WTC11 (cell line): ENCODE results near the gene FZR1.
"Not testable (repeated sequence)": the region's sequence is repeated elsewhere in the genome, so short reads cannot be mapped to it uniquely, and the experiment has no call there.

Experiments used
- TF ChIP-seq, protein P1 (sequence below): sonication (generic); formaldehyde crosslinking; conservative IDR thresholded peaks from 2 replicates; pipeline ENCODE4 v1.8.1; 2022; ENCODE audit warnings: mild to moderate bottlenecking, missing genetic modification reagents
- TF ChIP-seq, protein P2 (sequence below): fragments of 200-600 bp; IDR thresholded peaks from 2 replicates; pipeline ENCODE4 v1.8.0; 2022; ENCODE audit warnings: antibody characterized with exemption
- TF ChIP-seq, protein P3 (sequence below): sonication (generic); formaldehyde crosslinking; IDR thresholded peaks from 2 replicates; pipeline ENCODE4 v1.8.0; 2022; ENCODE audit warnings: mild to moderate bottlenecking, missing genetic modification reagents
- TF ChIP-seq, protein P4 (sequence below): sonication (generic); formaldehyde crosslinking; conservative IDR thresholded peaks from 2 replicates; pipeline ENCODE4 v1.8.1; 2023; ENCODE audit warnings: mild to moderate bottlenecking, low read depth, missing genetic modification reagents, moderate library complexity
- TF ChIP-seq, protein P5 (sequence below): sonication (generic); formaldehyde crosslinking; IDR thresholded peaks from 2 replicates; pipeline ENCODE4 v1.8.1; 2023; ENCODE audit warnings: mild to moderate bottlenecking, missing genetic modification reagents, moderate library complexity

DNA sequence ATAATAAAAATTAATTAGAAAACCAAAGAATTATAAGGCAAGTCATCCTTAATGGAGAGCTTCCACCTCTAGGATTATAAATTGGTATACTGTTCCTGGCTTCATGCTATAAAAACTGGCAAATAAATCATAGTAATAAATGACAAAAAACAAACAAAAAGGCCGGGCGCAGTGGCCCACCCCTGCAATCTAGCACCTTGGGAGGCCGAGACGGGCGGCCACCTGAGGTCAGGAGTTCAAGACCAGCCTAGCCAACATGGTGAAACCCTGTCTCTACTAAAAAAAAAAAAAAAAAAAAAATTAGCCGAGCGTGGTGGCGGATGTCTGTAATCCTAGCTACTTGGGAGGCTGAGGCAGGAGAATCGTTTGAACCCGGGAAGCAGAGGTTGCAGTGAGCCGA lies 63.9 kb downstream of the FZR1 start:
- TF ChIP-seq, protein P1, sequence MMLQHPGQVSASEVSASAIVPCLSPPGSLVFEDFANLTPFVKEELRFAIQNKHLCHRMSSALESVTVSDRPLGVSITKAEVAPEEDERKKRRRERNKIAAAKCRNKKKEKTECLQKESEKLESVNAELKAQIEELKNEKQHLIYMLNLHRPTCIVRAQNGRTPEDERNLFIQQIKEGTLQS (CRISPR knock-in tag): not testable (repeated sequence)
- TF ChIP-seq, protein P2, sequence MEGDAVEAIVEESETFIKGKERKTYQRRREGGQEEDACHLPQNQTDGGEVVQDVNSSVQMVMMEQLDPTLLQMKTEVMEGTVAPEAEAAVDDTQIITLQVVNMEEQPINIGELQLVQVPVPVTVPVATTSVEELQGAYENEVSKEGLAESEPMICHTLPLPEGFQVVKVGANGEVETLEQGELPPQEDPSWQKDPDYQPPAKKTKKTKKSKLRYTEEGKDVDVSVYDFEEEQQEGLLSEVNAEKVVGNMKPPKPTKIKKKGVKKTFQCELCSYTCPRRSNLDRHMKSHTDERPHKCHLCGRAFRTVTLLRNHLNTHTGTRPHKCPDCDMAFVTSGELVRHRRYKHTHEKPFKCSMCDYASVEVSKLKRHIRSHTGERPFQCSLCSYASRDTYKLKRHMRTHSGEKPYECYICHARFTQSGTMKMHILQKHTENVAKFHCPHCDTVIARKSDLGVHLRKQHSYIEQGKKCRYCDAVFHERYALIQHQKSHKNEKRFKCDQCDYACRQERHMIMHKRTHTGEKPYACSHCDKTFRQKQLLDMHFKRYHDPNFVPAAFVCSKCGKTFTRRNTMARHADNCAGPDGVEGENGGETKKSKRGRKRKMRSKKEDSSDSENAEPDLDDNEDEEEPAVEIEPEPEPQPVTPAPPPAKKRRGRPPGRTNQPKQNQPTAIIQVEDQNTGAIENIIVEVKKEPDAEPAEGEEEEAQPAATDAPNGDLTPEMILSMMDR: not testable (repeated sequence)
- TF ChIP-seq, protein P3, sequence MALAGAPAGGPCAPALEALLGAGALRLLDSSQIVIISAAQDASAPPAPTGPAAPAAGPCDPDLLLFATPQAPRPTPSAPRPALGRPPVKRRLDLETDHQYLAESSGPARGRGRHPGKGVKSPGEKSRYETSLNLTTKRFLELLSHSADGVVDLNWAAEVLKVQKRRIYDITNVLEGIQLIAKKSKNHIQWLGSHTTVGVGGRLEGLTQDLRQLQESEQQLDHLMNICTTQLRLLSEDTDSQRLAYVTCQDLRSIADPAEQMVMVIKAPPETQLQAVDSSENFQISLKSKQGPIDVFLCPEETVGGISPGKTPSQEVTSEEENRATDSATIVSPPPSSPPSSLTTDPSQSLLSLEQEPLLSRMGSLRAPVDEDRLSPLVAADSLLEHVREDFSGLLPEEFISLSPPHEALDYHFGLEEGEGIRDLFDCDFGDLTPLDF (CRISPR knock-in tag): not testable (repeated sequence)
- TF ChIP-seq, protein P4, sequence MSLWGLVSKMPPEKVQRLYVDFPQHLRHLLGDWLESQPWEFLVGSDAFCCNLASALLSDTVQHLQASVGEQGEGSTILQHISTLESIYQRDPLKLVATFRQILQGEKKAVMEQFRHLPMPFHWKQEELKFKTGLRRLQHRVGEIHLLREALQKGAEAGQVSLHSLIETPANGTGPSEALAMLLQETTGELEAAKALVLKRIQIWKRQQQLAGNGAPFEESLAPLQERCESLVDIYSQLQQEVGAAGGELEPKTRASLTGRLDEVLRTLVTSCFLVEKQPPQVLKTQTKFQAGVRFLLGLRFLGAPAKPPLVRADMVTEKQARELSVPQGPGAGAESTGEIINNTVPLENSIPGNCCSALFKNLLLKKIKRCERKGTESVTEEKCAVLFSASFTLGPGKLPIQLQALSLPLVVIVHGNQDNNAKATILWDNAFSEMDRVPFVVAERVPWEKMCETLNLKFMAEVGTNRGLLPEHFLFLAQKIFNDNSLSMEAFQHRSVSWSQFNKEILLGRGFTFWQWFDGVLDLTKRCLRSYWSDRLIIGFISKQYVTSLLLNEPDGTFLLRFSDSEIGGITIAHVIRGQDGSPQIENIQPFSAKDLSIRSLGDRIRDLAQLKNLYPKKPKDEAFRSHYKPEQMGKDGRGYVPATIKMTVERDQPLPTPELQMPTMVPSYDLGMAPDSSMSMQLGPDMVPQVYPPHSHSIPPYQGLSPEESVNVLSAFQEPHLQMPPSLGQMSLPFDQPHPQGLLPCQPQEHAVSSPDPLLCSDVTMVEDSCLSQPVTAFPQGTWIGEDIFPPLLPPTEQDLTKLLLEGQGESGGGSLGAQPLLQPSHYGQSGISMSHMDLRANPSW (CRISPR knock-in tag): not testable (repeated sequence)
- TF ChIP-seq, protein P5, sequence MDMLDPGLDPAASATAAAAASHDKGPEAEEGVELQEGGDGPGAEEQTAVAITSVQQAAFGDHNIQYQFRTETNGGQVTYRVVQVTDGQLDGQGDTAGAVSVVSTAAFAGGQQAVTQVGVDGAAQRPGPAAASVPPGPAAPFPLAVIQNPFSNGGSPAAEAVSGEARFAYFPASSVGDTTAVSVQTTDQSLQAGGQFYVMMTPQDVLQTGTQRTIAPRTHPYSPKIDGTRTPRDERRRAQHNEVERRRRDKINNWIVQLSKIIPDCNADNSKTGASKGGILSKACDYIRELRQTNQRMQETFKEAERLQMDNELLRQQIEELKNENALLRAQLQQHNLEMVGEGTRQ (CRISPR knock-in tag): not testable (repeated sequence)
